Measurements from ENCODE around the gene MICAL2. TPM values are rescaled to one million over a fixed set of nuclear protein-coding genes. Genes with fewer than 3 reads are reported as not detected.
A peak's percentile ranks its signal among the peaks of the same experiment; 100 is the strongest.

The MICAL2 gene
- polyA plus RNA-seq, 2 of the 4 experiments (the other 2 are of a cell fraction), result 39.8 to 42.1 TPM

GRCh38 chr11:12075291-12075690, 35.1 kb upstream of the MICAL2 start:
- CTCF ChIA-PET, result interaction anchor here (1.4 to 5.8 kb wide), 6 partner anchors 8 to 38 kb away, joined by 3 to 37 read pairs (median 12); no protein-coding TSS in a partner anchor
- peak overlapping the region; percentile 97 for H3K27ac ChIP-seq
- no peak for TF ChIP-seq PBX3 (IDR thresholded peaks at IDR 0.05)
- TF ChIP-seq PHF8 (IDR thresholded peaks at IDR 0.05; ENCODE audit: borderline replicate concordance, low read depth), result no peak
- no peak for TF ChIP-seq EHMT2 (IDR thresholded peaks at IDR 0.05; ENCODE audit: low read depth)
- H3K4me3 ChIP-seq, result no peak overlapping the region; the same call in 2 of the 3 replicates
- FAIRE-seq (peak; percentile 32), ATAC-seq (no peak), DNase-seq (ENCODE audit: low read depth in 1 of 2, low spot score in 1 of 2) (no peak)
- POLR2A ChIA-PET, result interaction anchor here (0.6 to 3.5 kb wide), 4 partner anchors 8 to 106 kb away, joined by 5 to 38 read pairs (median 16); no protein-coding TSS in a partner anchor
- H3K9me3 ChIP-seq, result peaks cover 7% of the 10 kb centered on the region; the same call in 2 of the 3 replicates
- peak overlapping the region; percentile 84 for H3K4me2 ChIP-seq
- WGBS (ENCODE audit: missing lambda C conversion rate), result 100% methylated on average over 3 of the region's 3 CpGs
- peaks cover 85% of the 10 kb centered on the region for H3K4me1 ChIP-seq

GRCh38 chr11:12075822-12076821, 34.3 kb upstream of the MICAL2 start:
- ChIA-PET CTCF (interaction anchor here (0.9 to 5.8 kb wide), 8 partner anchors 9 to 277 kb away, joined by 3 to 37 read pairs (median 8); no protein-coding TSS in a partner anchor), POLR2A (interaction anchor here (0.6 to 3.5 kb wide), 6 partner anchors 9 to 105 kb away, joined by 3 to 38 read pairs (median 5); partner anchors contain the start of gene MICAL2)
- Histone ChIP-seq H3K4me2 (peak overlapping the region; percentile 84), H3K4me3 (no peak overlapping the region), H3K27ac (peak overlapping the region; percentile 97), H3K4me1 (peaks cover 81% of the 10 kb centered on the region), H3K9me3 (peaks cover 7% of the 10 kb centered on the region; the same call in 2 of the 3 replicates)
- WGBS (ENCODE audit: missing lambda C conversion rate), result 8% methylated on average over 15 of the region's 15 CpGs
- peak; percentile 92 to 97 for DNase-seq (ENCODE audit: low read depth in 1 of 2, low spot score in 1 of 2)
- peak; percentile 84 to 90 for ATAC-seq
- peak; percentile 61 for FAIRE-seq
- TF ChIP-seq REST (IDR thresholded peaks at IDR 0.05) (no peak), SMC3 (IDR thresholded peaks at IDR 0.05) (no peak; the same call in 1 of the 3 replicates), NR3C1 (IDR thresholded peaks at IDR 0.05) (no peak), RARB (CRISPR knock-in tag; IDR thresholded peaks at IDR 0.05) (peak; percentile 72; the same call in 1 of the 2 replicates), ZNF302 (CRISPR knock-in tag; IDR thresholded peaks at IDR 0.05) (no peak), RCOR1 (IDR thresholded peaks at IDR 0.05; ENCODE audit: low read depth, low read length) (no peak), FOXS1 (CRISPR knock-in tag; IDR thresholded peaks at IDR 0.05) (no peak), MAX (IDR thresholded peaks at IDR 0.05) (peak; percentile 83), POLR2AphosphoS2 (conservative IDR thresholded peaks at IDR 0.05; ENCODE audit: low read length) (no peak), FOSB (CRISPR knock-in tag; IDR thresholded peaks at IDR 0.05) (no peak), GATA3 (IDR thresholded peaks at IDR 0.05; ENCODE audit: borderline replicate concordance) (peak; percentile 91), RAD21 (conservative IDR thresholded peaks at IDR 0.05 in 1 of 2, IDR thresholded peaks at IDR 0.05 in 1 of 2) (peak; percentile 22 to 24; a peak in 2 of 5 replicates), MAFK (IDR thresholded peaks at IDR 0.05; ENCODE audit: partially characterized antibody) (peak; percentile 88), BCL3 (IDR thresholded peaks at IDR 0.05) (peak; percentile 34; the same call in 1 of the 3 replicates), KDM5A (IDR thresholded peaks at IDR 0.05) (no peak), JUNB (IDR thresholded peaks at IDR 0.05) (peak; percentile 74)
- TF ChIP-seq, protein P1, sequence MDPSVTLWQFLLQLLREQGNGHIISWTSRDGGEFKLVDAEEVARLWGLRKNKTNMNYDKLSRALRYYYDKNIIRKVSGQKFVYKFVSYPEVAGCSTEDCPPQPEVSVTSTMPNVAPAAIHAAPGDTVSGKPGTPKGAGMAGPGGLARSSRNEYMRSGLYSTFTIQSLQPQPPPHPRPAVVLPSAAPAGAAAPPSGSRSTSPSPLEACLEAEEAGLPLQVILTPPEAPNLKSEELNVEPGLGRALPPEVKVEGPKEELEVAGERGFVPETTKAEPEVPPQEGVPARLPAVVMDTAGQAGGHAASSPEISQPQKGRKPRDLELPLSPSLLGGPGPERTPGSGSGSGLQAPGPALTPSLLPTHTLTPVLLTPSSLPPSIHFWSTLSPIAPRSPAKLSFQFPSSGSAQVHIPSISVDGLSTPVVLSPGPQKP (IDR thresholded peaks at IDR 0.05; ENCODE audit: low read depth, low read length), result no peak
- TF ChIP-seq, protein P2, sequence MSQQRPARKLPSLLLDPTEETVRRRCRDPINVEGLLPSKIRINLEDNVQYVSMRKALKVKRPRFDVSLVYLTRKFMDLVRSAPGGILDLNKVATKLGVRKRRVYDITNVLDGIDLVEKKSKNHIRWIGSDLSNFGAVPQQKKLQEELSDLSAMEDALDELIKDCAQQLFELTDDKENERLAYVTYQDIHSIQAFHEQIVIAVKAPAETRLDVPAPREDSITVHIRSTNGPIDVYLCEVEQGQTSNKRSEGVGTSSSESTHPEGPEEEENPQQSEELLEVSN (IDR thresholded peaks at IDR 0.05; ENCODE audit: borderline replicate concordance, low read depth), result no peak
- TF ChIP-seq, protein P3, sequence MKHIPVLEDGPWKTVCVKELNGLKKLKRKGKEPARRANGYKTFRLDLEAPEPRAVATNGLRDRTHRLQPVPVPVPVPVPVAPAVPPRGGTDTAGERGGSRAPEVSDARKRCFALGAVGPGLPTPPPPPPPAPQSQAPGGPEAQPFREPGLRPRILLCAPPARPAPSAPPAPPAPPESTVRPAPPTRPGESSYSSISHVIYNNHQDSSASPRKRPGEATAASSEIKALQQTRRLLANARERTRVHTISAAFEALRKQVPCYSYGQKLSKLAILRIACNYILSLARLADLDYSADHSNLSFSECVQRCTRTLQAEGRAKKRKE (CRISPR knock-in tag; IDR thresholded peaks at IDR 0.05; ENCODE audit: low read depth), result peak; percentile 83; the same call in 1 of the 2 replicates
- TF ChIP-seq, protein P4, sequence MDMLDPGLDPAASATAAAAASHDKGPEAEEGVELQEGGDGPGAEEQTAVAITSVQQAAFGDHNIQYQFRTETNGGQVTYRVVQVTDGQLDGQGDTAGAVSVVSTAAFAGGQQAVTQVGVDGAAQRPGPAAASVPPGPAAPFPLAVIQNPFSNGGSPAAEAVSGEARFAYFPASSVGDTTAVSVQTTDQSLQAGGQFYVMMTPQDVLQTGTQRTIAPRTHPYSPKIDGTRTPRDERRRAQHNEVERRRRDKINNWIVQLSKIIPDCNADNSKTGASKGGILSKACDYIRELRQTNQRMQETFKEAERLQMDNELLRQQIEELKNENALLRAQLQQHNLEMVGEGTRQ (IDR thresholded peaks at IDR 0.05), result no peak

Data from A549 (cell line).